HG03460 (cell line): Measurements from ENCODE around the gene GPR62.
"Not testable (repeated sequence)": the region's sequence is repeated elsewhere in the genome, so short reads cannot be mapped to it uniquely, and the experiment has no call there.

Experiments
- ATAC-seq: cut with Tn5 transposase; IDR thresholded peaks from one replicate; pipeline ENCODE4 v1.9.1; 2021; ENCODE audit not compliant: unreplicated experiment

GPR62 gene

GRCh38 chr3:51955175-51955892 lies at the start of gene GPR62:
Gene GPR62 (plus strand): TSS chr3:51955381. CDS start chr3:51955653, 272 bp downstream.
- no peak for ATAC-seq

DNA sequence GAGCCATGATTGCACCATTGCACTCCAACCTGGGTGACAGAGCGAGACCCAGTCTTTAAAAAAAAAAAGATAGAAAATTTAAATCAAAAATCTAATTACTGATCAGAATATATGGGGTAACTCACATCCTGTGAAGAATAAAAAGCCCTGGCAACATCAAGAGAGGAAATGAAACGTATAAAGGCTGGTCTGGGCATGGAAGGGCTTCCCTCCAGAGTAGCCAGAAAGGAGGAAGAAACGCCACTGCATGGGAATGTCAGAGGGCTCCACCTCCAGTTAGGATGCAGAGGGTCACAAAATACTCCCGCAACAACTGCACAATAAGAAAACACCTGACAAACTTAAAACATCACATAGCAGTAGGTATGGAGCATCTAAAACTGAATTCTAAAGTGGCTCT lies 47.2 kb upstream of the GPR62 start:
- no peak for ATAC-seq

DNA sequence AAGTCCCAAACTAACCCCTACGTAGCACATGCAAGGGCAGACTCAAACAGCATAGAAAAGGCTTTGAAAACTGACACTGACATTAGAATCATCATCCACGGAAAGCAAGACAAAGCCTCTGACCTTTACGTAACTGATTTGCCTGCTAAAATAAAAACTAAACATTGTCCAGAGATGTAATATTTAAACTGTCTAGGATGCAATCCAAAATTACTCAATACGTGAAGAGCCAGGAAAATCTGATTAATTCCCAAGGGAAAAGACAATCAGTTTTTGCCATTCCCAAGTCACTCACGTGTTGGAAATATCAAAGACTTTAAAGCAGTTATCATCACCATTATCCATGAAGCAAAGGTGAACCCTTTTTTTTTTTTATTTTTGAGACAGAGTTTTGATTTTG lies 38.8 kb upstream of the GPR62 start:
- no peak for ATAC-seq

DNA sequence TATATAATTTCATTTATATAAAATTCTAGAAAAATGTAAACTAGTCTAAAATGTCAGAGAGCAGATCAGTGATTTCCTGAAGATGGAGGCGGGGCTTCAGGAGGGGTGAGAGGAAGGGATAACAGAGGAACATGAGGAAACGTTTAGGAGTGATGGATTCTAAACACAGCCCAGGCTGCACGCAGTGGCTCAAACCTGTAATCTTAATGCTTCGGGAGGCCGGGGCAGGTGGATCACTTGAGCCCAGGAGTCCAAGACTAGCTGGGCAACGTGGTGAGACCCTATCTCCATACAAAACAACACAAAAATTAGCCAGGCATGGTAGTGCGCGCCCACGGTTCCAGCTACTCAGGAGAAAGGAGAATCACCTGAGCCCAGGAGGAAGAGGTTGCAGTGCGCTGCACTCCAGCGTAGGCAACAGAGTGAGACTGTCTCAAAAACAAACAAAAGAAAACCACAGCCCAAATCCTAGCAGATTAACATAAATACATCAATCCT lies 34.1 kb upstream of the GPR62 start:
- no peak for ATAC-seq

DNA sequence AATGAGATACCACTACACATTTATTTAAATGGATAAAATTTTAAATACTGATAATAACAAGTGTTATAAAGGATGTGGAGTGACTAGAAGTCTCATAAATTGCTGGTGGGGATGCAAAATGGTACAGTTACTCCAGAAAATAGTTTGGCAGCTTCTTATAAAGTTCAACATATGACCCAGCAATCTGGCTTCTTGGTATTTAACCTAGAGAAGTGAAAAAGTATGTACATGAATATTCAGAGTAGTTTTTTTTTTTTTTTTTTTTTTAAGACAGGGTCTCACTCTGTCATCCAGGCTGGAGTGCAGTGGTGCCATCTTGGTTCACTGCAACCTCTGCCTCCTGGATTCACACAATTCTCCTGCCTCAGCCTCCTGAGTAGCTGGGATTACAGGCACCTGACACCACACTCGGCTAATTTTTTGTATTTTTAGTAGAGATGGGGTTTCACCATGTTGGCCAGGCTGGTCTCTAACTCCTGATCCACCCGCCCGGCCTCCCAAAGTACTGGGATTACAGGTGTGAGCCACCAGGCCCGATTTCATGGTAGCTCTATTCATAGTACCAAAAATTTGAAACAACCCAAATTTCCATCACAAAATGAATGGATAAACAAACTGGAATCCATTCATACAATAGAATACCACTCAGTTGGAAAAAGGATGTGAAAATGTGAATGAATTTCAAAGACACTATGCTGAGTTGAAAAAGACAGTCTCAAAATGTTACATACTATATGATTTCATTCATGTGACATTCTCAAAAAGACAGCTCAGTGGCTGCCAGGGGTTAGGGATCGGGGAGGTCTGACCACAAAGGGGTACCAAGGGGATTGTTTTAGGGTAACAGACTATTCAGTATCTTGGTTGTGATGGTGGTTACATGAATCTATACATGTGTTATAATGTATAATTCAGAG lies 27.9 kb upstream of the GPR62 start:
- ATAC-seq: no peak

DNA sequence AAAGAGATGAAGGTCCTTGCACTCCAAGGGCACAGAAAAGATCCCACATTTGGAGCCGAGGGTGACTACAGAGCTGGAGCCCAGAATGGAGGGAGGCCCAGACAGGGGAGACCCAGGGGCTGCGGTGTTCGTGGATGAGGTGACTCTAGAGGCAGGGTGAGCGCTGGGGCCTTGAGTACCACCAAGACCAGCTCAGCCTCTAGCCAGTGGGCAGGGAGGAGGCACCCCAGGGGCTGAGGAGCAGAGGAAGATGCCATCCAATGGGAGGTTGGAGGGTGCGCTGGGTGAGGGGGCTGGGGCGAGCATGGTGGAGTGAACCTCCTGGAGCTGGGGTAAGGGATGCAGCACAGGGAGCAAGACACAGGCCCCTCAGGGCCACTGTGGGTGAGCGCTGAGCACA lies 26.7 kb upstream of the GPR62 start:
- ATAC-seq: no peak

- ATAC-seq: not testable (repeated sequence)
Observed at GRCh38 chr3:51928981-51929380, 26.2 kb upstream of the GPR62 start.

DNA sequence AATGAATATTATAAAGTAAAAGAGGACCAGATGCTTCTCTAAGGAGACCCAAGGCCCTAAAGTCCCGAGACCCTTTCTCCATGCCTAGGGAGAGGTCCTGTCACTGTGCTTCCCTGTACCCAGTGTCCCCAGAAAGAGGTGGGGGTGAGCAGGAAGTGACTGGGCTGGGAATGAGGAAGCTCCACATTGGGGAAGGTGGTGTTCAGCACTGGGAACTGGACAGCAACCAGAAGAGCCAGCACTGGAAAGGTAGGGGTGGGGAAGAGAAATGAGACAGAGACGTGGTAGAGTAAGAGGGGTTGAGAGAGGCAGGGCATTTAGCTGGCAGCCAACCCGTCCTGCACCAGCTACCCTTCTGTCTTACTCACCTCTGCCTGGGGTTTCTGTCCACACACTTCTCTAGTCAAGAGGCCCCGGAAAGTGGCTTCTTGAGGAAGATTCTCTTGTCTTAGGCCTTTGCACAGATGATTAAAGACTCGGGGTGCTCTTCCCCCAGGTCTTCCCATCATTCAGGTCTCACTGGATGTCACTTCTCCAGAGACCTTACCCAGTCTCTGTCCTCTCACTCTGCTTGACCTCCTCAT lies 25.7 kb upstream of the GPR62 start:
- ATAC-seq: no peak

DNA sequence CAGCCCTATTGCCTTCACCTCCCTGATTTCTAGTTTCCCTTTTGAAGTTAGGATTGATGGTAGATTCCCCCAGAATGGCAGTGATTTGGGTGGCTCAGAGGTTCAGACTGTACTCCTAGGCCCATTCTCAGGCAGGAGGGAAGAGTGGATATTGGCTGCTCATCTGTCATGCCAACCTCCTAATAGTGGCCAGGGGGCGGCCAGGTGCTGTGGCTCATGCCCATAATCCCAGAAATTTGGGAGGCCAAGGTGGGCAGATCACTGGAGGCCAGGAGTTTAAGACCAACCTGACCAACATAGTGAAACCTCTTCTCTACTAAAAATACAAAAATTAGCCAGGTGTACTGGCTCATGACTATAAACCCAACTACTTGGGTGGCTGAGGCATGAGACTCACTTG lies 24.7 kb upstream of the GPR62 start:
- ATAC-seq: no peak

GRCh38 chr3:51931756-51932155 lies 23.4 kb upstream of the GPR62 start:
- ATAC-seq: no peak

DNA sequence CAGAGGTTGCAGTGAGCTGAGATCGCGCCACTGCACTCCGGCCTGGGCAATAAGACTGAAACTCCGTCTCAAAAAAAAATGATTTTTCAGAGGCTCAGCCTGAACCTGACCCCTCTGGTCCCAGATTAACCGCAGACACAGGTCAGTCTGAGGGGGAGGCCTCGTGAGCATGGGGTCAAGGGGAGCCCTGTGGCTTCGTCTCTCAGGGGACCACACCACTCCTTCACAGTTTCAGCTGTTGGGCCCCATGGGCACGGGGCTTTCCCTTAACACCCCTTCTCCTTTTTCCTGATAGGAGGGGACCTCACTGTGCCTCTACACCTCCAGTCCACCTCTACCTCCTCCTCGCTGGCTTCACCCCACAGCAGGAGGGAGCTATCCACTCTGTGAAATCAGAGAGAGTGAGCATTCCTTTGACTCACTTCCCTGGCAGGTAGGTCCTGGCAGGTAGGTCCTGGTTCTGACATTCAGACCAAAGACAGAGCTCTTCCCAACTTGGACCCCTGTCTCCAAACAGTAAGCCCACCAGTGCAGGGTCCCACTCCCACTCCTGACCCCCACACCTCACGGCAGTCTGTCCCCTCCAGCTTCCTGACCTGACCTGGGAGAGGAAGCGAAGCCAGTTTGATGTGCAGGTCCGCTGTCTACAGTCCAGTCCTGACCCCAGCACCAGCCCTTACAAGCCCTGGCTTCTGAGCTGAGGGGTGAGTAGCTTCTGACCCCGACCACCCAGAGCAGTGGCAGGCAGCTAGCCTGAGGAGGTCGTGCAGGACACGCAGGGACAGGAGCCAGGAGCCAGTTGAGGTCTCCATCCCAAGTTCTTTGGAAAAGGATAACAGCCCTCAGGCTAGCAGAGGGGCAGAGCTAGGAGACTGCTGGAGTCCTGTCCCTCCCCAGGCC lies 22.5 kb upstream of the GPR62 start:
- no peak for ATAC-seq

- ATAC-seq: no peak
Observed at GRCh38 chr3:51933471-51934138, 21.6 kb upstream of the GPR62 start.

DNA sequence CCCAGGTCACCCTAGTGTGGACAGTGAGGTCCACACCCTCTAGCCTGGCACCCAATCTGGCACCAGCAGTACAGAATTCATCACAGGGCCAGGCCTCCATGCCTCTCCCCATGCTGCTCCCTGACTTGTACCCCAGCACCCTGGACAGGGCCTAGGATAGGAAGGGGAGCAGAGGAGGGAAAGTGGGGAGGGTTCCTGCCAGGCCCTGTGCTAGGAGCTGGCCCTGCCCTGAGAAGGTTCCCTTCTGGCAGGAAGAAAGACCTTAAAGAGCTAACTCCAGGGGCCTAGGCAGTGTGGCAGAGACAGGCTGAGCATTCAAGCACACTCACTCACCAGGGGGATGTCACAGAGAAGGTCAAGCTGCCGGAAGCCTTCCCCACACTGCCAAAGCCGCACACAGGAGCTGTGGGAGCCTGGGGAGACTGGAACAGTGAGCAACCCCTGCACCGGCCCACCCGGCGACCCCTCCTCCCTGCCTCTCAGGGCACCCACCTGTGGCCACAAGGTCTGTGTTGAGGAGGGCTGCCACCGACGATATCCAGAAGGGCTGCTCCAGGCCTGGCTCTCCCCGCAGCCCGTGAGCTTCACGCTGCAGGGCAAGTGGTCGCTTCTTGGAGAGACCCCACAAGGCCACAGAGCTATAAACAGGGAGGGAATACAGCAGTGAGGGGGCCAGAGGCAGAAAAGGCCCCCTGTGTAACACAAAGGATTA lies 20.9 kb upstream of the GPR62 start:
- ATAC-seq: no peak

GRCh38 chr3:51934991-51935885 lies 19.9 kb upstream of the GPR62 start:
- ATAC-seq: no peak

DNA sequence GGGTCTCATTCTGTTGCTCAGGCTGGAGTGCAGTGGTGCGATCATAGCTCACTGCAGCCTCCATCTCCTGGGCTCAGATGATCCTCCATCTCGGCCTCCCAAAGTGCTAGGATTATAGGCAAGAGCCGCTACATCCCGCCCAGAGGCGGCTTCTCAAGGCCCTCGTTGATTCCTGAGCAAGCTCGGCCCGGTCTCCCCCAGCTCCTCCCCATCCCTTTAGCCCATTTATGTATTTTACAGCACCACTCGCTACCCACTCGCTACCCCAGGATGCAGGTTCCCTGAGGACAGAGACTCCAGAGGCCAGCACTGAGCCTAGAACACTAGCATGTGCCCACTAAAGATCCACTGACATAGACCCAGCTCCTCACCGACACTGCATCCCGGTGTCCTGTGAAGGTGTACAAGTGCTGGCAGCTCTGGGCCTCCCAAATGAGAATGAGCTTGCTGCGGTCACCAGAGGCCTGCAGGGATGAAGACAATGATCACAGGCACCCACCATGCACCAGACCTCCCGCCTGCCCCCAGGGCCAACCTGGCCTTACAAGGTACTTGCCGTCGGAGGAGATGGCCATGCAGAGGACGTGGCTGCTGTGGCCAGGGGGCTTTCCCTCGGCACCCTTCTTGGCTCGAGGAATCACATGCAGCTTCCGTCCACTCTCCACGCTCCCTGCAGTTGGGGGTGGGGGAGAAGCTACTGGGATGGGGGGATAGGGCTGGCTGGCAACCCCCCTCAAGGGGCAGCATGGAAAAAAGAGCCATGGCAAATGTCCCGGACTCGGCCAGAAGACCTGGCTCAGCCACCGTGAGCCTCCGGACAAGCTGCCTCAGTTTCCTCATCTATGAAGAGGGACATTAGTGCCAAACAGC lies 19.1 kb upstream of the GPR62 start:
- ATAC-seq: no peak

GRCh38 chr3:51937014-51937413 lies 18.2 kb upstream of the GPR62 start:
- no peak for ATAC-seq

DNA sequence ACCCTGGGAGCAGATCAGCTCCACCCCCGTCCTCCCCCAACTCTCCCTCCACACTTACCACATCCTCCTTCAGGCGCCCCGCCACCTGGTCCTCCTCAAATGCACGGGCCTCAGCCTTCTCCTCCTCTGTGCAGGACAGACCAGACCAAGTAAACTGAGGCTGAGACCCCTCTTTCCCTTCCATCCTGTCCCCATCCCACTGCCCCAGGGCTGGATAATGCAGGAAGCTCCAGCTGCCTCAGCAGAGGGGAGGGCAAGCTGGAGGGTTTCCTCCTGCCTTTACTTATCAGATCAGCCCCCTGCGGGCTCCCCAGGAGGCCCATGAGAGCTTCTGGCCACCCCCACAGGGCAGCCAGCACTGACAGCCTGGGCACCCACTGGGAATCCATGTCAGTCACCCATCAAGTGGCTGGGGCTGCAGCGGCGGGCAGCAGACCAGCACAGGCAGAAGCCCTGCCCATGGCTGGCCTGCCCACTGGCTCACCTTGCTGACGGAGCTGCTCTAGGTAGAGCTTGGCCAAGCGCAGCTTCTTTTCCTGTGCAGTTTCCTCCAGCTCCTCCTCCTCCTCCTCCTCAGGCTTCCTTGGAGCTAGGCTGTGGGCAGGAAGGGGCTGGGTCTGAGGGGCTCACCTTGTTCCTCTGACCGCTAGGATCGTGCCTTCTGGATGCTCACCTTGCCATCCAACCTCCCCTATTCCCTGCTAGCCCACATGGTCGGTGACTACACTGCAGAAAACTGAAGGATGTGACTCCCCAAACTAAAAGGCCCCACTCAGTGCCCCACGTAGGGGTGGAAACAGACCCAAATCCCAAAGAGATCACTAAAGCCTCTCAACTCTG lies 17.4 kb upstream of the GPR62 start:
- ATAC-seq: no peak
